ENCODE data around the gene MICB. TPM values are rescaled to one million over a fixed set of nuclear protein-coding genes. Genes with fewer than 3 reads are reported as not detected.

The MICB gene
- total RNA-seq, 1 experiment from 2014 or later = 21.7 TPM

- no peak for TF ChIP-seq EZH2phosphoT487 (IDR thresholded peaks at IDR 0.05; ENCODE audit: borderline replicate concordance)
- ChIA-PET POLR2A (interaction anchor here (1.5 kb wide), 1 partner anchor 27 kb away, joined by 3 read pairs; no protein-coding TSS in a partner anchor), RAD21 (ENCODE audit: low non-redundant PET in 1 of 2, low total read pairs in 2 of 2, uncharacterized antibody in 2 of 2, unreplicated experiment in 2 of 2) (no interaction called here), CTCF (interaction anchor here (1.3 kb wide), 1 partner anchor 26 kb away, joined by 3 read pairs; no protein-coding TSS in a partner anchor)
- ATAC-seq (no peak), DNase-seq (ENCODE audit: low read depth, low spot score) (no peak)
- Histone ChIP-seq H3K4me2 (ENCODE audit: low read length) (no peak overlapping the region), H3K4me3 (replicated peaks in 1 of 2; ENCODE audit: low read depth in 1 of 2, low read length in 2 of 2) (no peak overlapping the region), H3K9me2 (ENCODE audit: insufficient read depth) (no peaks in the 10 kb centered on the region), H4K20me1 (ENCODE audit: insufficient read depth) (no peaks in the 10 kb centered on the region), H3K79me2 (ENCODE audit: insufficient read depth, low read length) (no peaks in the 10 kb centered on the region), H3K27ac (ENCODE audit: low read depth, low read length) (no peak overlapping the region), H3K36me3 (ENCODE audit: control insufficient read depth in 1 of 2, insufficient read depth in 2 of 2, low read length in 2 of 2) (0 out of 4 replicates have a peak, but pooled peaks cover 0 to 5% of the 10 kb centered on the region in 2 experiments), H3K27me3 (ENCODE audit: insufficient read depth, low read length) (no peaks in the 10 kb centered on the region), H3K9me3 (ENCODE audit: control insufficient read depth in 1 of 2, insufficient read depth in 1 of 2, low read depth in 1 of 2, low read length in 2 of 2) (no peaks in the 10 kb centered on the region), H3K9ac (ENCODE audit: low read length) (no peak overlapping the region), H3K4me1 (ENCODE audit: control insufficient read depth in 1 of 2, insufficient read depth in 2 of 2, low read length in 2 of 2) (peaks cover 0 to 6% of the 10 kb centered on the region in 2 experiments; a peak in 1 of 4 replicates), H2AFZ (ENCODE audit: low read depth, low read length, poor library complexity, severe bottlenecking) (no peak overlapping the region)
- intact Hi-C loops (cut with micrococcal nuclease) = no loop called here
- no TSS peak for BruUV-seq (replicated peaks)
Observed at GRCh38 chr6:31468311-31468710, 29.6 kb upstream of the MICB start.

- intact Hi-C loops (cut with micrococcal nuclease) = no loop called here
- POLR2A ChIA-PET = no interaction called here
- BruUV-seq (replicated peaks) = no TSS peak
- CTCF ChIA-PET = no interaction called here
- no peak overlapping the region for H3K4me3 ChIP-seq (replicated peaks in 1 of 2; ENCODE audit: low read depth in 1 of 2, low read length in 2 of 2)
- H3K27me3 ChIP-seq (ENCODE audit: insufficient read depth, low read length) = no peaks in the 10 kb centered on the region
- H3K27ac ChIP-seq (ENCODE audit: low read depth, low read length) = no peak overlapping the region
- H3K4me1 ChIP-seq (ENCODE audit: control insufficient read depth in 1 of 2, insufficient read depth in 2 of 2, low read length in 2 of 2) = peaks cover 0 to 5% of the 10 kb centered on the region in 2 experiments; a peak in 1 of 4 replicates
- ATAC-seq (no peak), DNase-seq (ENCODE audit: low read depth, low spot score) (no peak)
- no peak for TF ChIP-seq SIN3A (IDR thresholded peaks at IDR 0.05; ENCODE audit: low read depth)
- no peak for TF ChIP-seq FOSL1 (IDR thresholded peaks at IDR 0.05; ENCODE audit: low read depth)
- no peak for TF ChIP-seq POLR2A (IDR thresholded peaks at IDR 0.05; ENCODE audit: borderline replicate concordance, extremely low read depth, insufficient read depth, insufficient read length)
- TF ChIP-seq SRF (IDR thresholded peaks at IDR 0.05; ENCODE audit: low read depth) = no peak
- TF ChIP-seq TCF7L2 (IDR thresholded peaks at IDR 0.05; ENCODE audit: borderline replicate concordance, extremely low read depth, insufficient read depth, insufficient read length) = no peak
- no peak for TF ChIP-seq MAX (IDR thresholded peaks at IDR 0.05)
- TF ChIP-seq ELF1 (IDR thresholded peaks at IDR 0.05; ENCODE audit: borderline replicate concordance, low read depth) = no peak
- no peak for TF ChIP-seq POLR2AphosphoS5 (IDR thresholded peaks at IDR 0.05; ENCODE audit: low read depth, low read length)
- no peaks in the 10 kb centered on the region for H3K9me2 ChIP-seq (ENCODE audit: insufficient read depth)
- no peak overlapping the region for H3K4me2 ChIP-seq (ENCODE audit: low read length)
- RAD21 ChIA-PET (ENCODE audit: low non-redundant PET in 1 of 2, low total read pairs in 2 of 2, uncharacterized antibody in 2 of 2, unreplicated experiment in 2 of 2) = no interaction called here
- no peaks in the 10 kb centered on the region for H4K20me1 ChIP-seq (ENCODE audit: insufficient read depth)
- H3K36me3 ChIP-seq (ENCODE audit: control insufficient read depth in 1 of 2, insufficient read depth in 2 of 2, low read length in 2 of 2) = no peaks in the 10 kb centered on the region
- H3K9me3 ChIP-seq (ENCODE audit: control insufficient read depth in 1 of 2, insufficient read depth in 1 of 2, low read depth in 1 of 2, low read length in 2 of 2) = no peaks in the 10 kb centered on the region
- H3K79me2 ChIP-seq (ENCODE audit: insufficient read depth, low read length) = no peaks in the 10 kb centered on the region
- no peak overlapping the region for H3K9ac ChIP-seq (ENCODE audit: low read length)
- no peak overlapping the region for H2AFZ ChIP-seq (ENCODE audit: low read depth, low read length, poor library complexity, severe bottlenecking)
Observed at GRCh38 chr6:31470801-31471200, 27.1 kb upstream of the MICB start.

Measured in HCT116 (cell line).